GM12872 (cell line): ENCODE measurements around the gene DNAAF3.

Experiments used
- CTCF ChIP-seq: IDR thresholded peaks from 3 replicates; pipeline ENCODE4 v1.5.1; 2011; ENCODE audit warnings: low read depth, mild to moderate bottlenecking, low read length, moderate library complexity; ENCODE audit not compliant: insufficient read depth

The DNAAF3 gene

GRCh38 chr19:55111238-55111831 lies 55.1 kb downstream of the DNAAF3 start:
- no peak for TF ChIP-seq CTCF

DNA sequence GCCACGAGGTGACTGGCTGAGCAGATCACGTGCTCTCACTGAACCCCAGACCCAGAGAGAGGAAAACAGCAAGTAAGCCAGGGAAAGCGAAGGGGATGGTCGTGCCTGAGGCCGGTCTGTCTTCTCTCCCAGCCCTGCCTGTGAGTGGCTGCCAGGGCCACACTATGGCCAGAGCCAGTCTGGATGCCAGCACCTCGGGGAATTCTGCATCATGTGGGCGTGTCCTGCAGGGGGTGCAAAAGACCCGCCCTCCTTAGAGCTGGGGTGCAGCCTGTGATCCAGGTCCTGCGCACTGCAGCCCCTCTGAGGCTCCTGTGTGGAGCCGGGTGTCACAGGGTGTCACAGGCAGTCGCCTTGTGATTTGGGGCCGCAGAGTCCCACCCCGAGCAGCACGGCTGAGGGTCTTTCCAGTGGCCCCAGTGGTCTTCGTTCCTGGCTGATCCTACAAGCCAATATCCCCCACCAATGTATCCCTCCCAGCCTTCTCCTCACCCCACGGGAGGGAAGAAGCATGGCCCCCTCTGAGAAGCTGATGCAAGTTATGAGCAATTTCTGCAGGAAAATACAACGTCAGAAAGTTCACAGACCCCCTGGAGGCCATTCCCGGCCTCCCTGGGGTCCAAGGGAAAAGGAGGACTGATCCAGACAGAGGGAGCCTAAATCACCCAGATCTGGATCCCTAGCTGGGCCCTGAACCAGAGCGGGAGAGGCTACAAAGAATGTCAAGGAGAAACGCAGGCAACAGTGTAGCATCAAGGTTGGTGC lies 56.7 kb downstream of the DNAAF3 start:
- TF ChIP-seq CTCF = no peak
